Measurements from ENCODE around the gene DNAJB6. TPM values are rescaled to one million over a fixed set of nuclear protein-coding genes. Genes with fewer than 3 reads are reported as not detected.

The DNAJB6 gene
- total RNA-seq, 4 donors from 2014 or later = 82.5 to 149 (median 94.7) TPM

GRCh38 chr7:157392256-157393037 is 55.6 kb downstream of the DNAJB6 start:
- DNase-seq (ENCODE audit: low spot score) (no peak), ATAC-seq (ENCODE audit: low FRiP score) (no peak)
- no peak for TF ChIP-seq CTCF (IDR thresholded peaks at IDR 0.05)

GRCh38 chr7:157394246-157395191 is 57.7 kb downstream of the DNAJB6 start:
- no peak for ATAC-seq (ENCODE audit: low FRiP score)
- DNase-seq (ENCODE audit: low spot score) = no peak
- no peak for TF ChIP-seq CTCF (IDR thresholded peaks at IDR 0.05)

GRCh38 chr7:157395206-157395605 is 58.4 kb downstream of the DNAJB6 start:
- DNase-seq (ENCODE audit: low spot score) = no peak
- no peak for TF ChIP-seq CTCF (IDR thresholded peaks at IDR 0.05)
- ATAC-seq (ENCODE audit: low FRiP score) = no peak

- ATAC-seq (ENCODE audit: low FRiP score) (no peak), DNase-seq (ENCODE audit: low spot score) (no peak)
- TF ChIP-seq CTCF (IDR thresholded peaks at IDR 0.05) = no peak
These were observed 59.7 kb downstream of the DNAJB6 start for GRCh38 chr7:157396316-157397035.

GRCh38 chr7:157397036-157397720 is 60.4 kb downstream of the DNAJB6 start:
- ATAC-seq (ENCODE audit: low FRiP score) (no peak), DNase-seq (ENCODE audit: low spot score) (no peak)
- no peak for TF ChIP-seq CTCF (IDR thresholded peaks at IDR 0.05)
